MM.1S (cell line): Measurements from ENCODE around the gene ENTREP1.

ENCODE experiments used
- EZH2 ChIP-seq: fragments of 300-600 bp; sonication (generic); optimal IDR thresholded peaks from 2 replicates; pipeline ENCODE3; 2017; ENCODE audit warnings: low read depth, mild to moderate bottlenecking, antibody characterized with exemption, low read length, mixed read lengths
- TF ChIP-seq, protein P1 (sequence below): fragments of 300-600 bp; sonication (generic); IDR thresholded peaks from 2 replicates; pipeline ENCODE4 v1.5.1; 2016; ENCODE audit warnings: antibody characterized with exemption, low read length, mixed read lengths

DNA sequence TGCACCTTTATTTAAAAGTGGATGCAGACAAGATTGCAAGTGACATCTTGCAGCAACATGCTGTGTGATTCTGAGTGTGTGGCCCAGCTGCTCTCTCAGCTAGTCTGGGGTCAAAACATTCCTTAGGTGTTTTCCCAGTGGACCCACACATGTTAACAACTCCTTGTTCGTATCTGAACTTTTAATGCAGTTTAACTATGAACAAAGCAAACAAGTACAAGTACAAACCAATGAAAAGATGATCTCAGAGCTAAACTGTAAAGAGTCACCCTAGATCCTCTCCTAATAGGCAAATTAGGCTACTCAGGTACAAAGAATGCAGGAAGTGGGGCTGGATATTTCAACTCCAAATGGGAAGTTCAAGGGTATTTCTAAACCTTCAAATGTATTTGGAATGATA lies 108.4 kb downstream of the ENTREP1 start:
- TF ChIP-seq, protein P1, sequence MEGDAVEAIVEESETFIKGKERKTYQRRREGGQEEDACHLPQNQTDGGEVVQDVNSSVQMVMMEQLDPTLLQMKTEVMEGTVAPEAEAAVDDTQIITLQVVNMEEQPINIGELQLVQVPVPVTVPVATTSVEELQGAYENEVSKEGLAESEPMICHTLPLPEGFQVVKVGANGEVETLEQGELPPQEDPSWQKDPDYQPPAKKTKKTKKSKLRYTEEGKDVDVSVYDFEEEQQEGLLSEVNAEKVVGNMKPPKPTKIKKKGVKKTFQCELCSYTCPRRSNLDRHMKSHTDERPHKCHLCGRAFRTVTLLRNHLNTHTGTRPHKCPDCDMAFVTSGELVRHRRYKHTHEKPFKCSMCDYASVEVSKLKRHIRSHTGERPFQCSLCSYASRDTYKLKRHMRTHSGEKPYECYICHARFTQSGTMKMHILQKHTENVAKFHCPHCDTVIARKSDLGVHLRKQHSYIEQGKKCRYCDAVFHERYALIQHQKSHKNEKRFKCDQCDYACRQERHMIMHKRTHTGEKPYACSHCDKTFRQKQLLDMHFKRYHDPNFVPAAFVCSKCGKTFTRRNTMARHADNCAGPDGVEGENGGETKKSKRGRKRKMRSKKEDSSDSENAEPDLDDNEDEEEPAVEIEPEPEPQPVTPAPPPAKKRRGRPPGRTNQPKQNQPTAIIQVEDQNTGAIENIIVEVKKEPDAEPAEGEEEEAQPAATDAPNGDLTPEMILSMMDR = no peak
- no peak for TF ChIP-seq EZH2
